Body of pancreas (tissue), 4 donors: ENCODE measurements around the gene BMP8A.
"Not testable (repeated sequence)": the region's sequence is repeated elsewhere in the genome, so short reads cannot be mapped to it uniquely, and the experiment has no call there.

Source experiments
- CTCF ChIP-seq, 7 experiments: fragments of 450-650 bp in 4 of 7; fragments of 200-600 bp in 3 of 7; sonication (generic) in 3 of 7; IDR thresholded peaks; one replicate each; pipeline ENCODE4 v1.5.1; 2016 to 2019; ENCODE audit warnings: antibody characterized with exemption in 7 of 7
- POLR2A ChIP-seq, 3 donors: fragments of 450-650 bp; IDR thresholded peaks; one replicate each; pipeline ENCODE4 v1.6.1; 2016; ENCODE audit warnings: antibody characterized with exemption in 3 of 3, mild to moderate bottlenecking in 2 of 3

- TF ChIP-seq CTCF, POLR2A (IDR thresholded peaks at IDR 0.05): not testable (repeated sequence)
Measured at GRCh38 chr1:39510570-39511186, 19.2 kb downstream of the BMP8A start.
